Measurements from ENCODE around the gene SP9. TPM values are rescaled to one million over a fixed set of nuclear protein-coding genes. Genes with fewer than 3 reads are reported as not detected.
A peak's percentile ranks its signal among the peaks of the same experiment; 100 is the strongest.

Gene SP9
- total RNA-seq, 1 experiment from 2014 or later, result not detected

- H2AFZ ChIP-seq (ENCODE audit: low read length), result no peak overlapping the region
- no peak overlapping the region for H2BK20ac ChIP-seq (ENCODE audit: low read depth, low read length, poor library complexity, severe bottlenecking)
- no peak overlapping the region for H4K91ac ChIP-seq (ENCODE audit: insufficient read length, low read depth, low read length)
- no peak overlapping the region for H2BK15ac ChIP-seq (ENCODE audit: low read depth, low read length)
- no peak overlapping the region for H3K9ac ChIP-seq (ENCODE audit: extremely low read depth, insufficient read length, low read length)
- peaks cover 3% of the 10 kb centered on the region; the same call in 1 of the 2 replicates for H3K4me1 ChIP-seq (ENCODE audit: insufficient read depth, low read length)
- H2BK5ac ChIP-seq (ENCODE audit: insufficient read length, low read length), result no peak overlapping the region
- H3K36me3 Mint-ChIP-seq (ENCODE audit: insufficient read depth in 1 of 3, low read depth in 3 of 3), result peaks cover 0 to 5% (median 0%) of the 10 kb centered on the region in 3 experiments; a peak in 2 of 7 replicates
- no peak overlapping the region for H2BK12ac ChIP-seq (ENCODE audit: insufficient read length, low read depth, low read length)
- H4K5ac ChIP-seq (ENCODE audit: insufficient read length, low read depth, low read length), result no peak overlapping the region
- H3K4me3 Mint-ChIP-seq, result peak overlapping the region in 1 of 2 experiments; percentile 40; a peak in 2 of 5 replicates
- H3K18ac ChIP-seq (ENCODE audit: insufficient read length, low read depth, low read length), result no peak overlapping the region
- H4K8ac ChIP-seq (replicated peaks; ENCODE audit: insufficient read length, low read depth, low read length), result no peak overlapping the region
- peaks cover 24% of the 10 kb centered on the region for H3K23me2 ChIP-seq (ENCODE audit: insufficient read length, low read depth, low read length, poor library complexity, severe bottlenecking)
- no peak overlapping the region for H3T11ph ChIP-seq (ENCODE audit: low read length)
- no peak overlapping the region for H3K4me2 ChIP-seq (ENCODE audit: insufficient read depth, insufficient read length, low read length)
- peaks cover 85% of the 10 kb centered on the region for H3K27me3 ChIP-seq (ENCODE audit: insufficient read depth, low read length)
- H4K20me1 ChIP-seq (ENCODE audit: control insufficient read depth, insufficient read depth, insufficient read length), result no peaks in the 10 kb centered on the region
- no peaks in the 10 kb centered on the region for H3K9me3 ChIP-seq (ENCODE audit: control insufficient read depth, low read depth, low read length)
- no peak overlapping the region for H2AK5ac ChIP-seq (ENCODE audit: insufficient read length, low read length)
- H3K14ac ChIP-seq (ENCODE audit: insufficient read depth, low read length), result no peak overlapping the region
- no peak overlapping the region for H3K27ac Mint-ChIP-seq
- TF ChIP-seq CTCF (conservative IDR thresholded peaks at IDR 0.05), result no peak
- no peak overlapping the region for H3K23ac ChIP-seq (ENCODE audit: insufficient read length, low read depth, low read length)
- H3K4me1 Mint-ChIP-seq, result peaks cover 58 to 68% of the 10 kb centered on the region in 2 experiments
- H3K4ac ChIP-seq (ENCODE audit: low read depth, low read length), result no peak overlapping the region
- H3K79me2 ChIP-seq (ENCODE audit: insufficient read depth, low read length), result no peaks in the 10 kb centered on the region
- H3K56ac ChIP-seq (ENCODE audit: insufficient read length, low read depth, low read length), result no peak overlapping the region
- no peak overlapping the region for H2BK120ac ChIP-seq (ENCODE audit: low read depth, low read length, poor library complexity, severe bottlenecking)
- H3K79me1 ChIP-seq (ENCODE audit: insufficient read depth, low read depth, low read length, poor library complexity, severe bottlenecking), result no peaks in the 10 kb centered on the region
- H3K27ac ChIP-seq (ENCODE audit: insufficient read length, low read depth, low read length), result no peak overlapping the region
- peaks cover 3 to 13% of the 10 kb centered on the region in 2 experiments; a peak in 2 of 5 replicates for H3K9me3 Mint-ChIP-seq
- no peak for DNase-seq
- WGBS (ENCODE audit: extremely low coverage, insufficient read length, low lambda C conversion rate), result no CpG with 5 or more reads among the region's 16 CpGs
- peaks cover 100% of the 10 kb centered on the region for H3K27me3 Mint-ChIP-seq (ENCODE audit: low read depth)
These were observed 3.7 kb upstream of the SP9 start for GRCh38 chr2:174330945-174331594.
